HepG2 (cell line): ENCODE data around the gene ATP5MK. TPM values are rescaled to one million over a fixed set of nuclear protein-coding genes. Genes with fewer than 3 reads are reported as not detected.
A peak's percentile ranks its signal among the peaks of the same experiment; 100 is the strongest.

Experiments
- ATF7 ChIP-seq, 2 experiments: fragments of 450-650 bp in 1 of 2; sonication (generic) in 1 of 2; formaldehyde crosslinking in 1 of 2; IDR thresholded peaks; 2 replicates each; pipeline versions ENCODE4 v1.4.0 to v1.6.1; 2016 to 2020; ENCODE audit warnings: antibody characterized with exemption in 1 of 2, mild to moderate bottlenecking in 1 of 2, missing genetic modification reagents in 1 of 2
- BHLHE40 ChIP-seq: IDR thresholded peaks from 2 replicates; pipeline ENCODE4 v1.6.1; 2011; ENCODE audit warnings: low read length, improper control_type of control experiment
- CEBPB ChIP-seq: IDR thresholded peaks from 2 replicates; pipeline ENCODE4 v1.6.1; 2011; ENCODE audit warnings: low read depth, low read length, improper control_type of control experiment, borderline replicate concordance
- GATAD1 ChIP-seq: IDR thresholded peaks from 2 replicates; pipeline ENCODE4 v1.6.1; 2016; ENCODE audit warnings: missing genetic modification reagents, missing compliant biosample characterization
- HOXA7 ChIP-seq: sonication (generic); formaldehyde crosslinking; IDR thresholded peaks from 2 replicates; pipeline ENCODE4 v1.8.1; 2022; ENCODE audit warnings: mild to moderate bottlenecking, missing genetic modification reagents, moderate library complexity
- IKZF1 ChIP-seq: fragments of 450-650 bp; IDR thresholded peaks from 2 replicates; pipeline ENCODE4 v1.7.1; 2016
- KLF13 ChIP-seq: sonication (generic); formaldehyde crosslinking; IDR thresholded peaks from 2 replicates; pipeline ENCODE4 v1.4.0; 2020; ENCODE audit warnings: mild to moderate bottlenecking, missing genetic modification reagents
- MED1 ChIP-seq: sonication (generic); formaldehyde crosslinking; IDR thresholded peaks from 2 replicates; pipeline ENCODE4 v1.4.0; 2020; ENCODE audit warnings: missing genetic modification reagents
- MYC ChIP-seq: sonication (generic); formaldehyde crosslinking; IDR thresholded peaks from 2 replicates; pipeline ENCODE4 v1.9.0; 2021; ENCODE audit warnings: missing genetic modification reagents, borderline replicate concordance
- ONECUT2 ChIP-seq: sonication (generic); formaldehyde crosslinking; IDR thresholded peaks from 2 replicates; pipeline ENCODE4 v1.4.0; 2020; ENCODE audit warnings: missing genetic modification reagents
- RAD51 ChIP-seq: fragments of 450-650 bp; IDR thresholded peaks from 2 replicates; pipeline ENCODE4 v1.6.1; 2016; ENCODE audit warnings: borderline replicate concordance
- RFX5 ChIP-seq: IDR thresholded peaks from 2 replicates; pipeline ENCODE4 v1.6.1; 2011; ENCODE audit warnings: low read depth, low read length, improper control_type of control experiment
- SIN3B ChIP-seq: fragments of 150-350 bp; IDR thresholded peaks from 2 replicates; pipeline ENCODE4 v1.6.1; 2014; ENCODE audit warnings: low read length
- ZBTB20 ChIP-seq: sonication (generic); formaldehyde crosslinking; IDR thresholded peaks from 2 replicates; pipeline ENCODE4 v1.8.1; 2023; ENCODE audit warnings: missing genetic modification reagents, low read depth, mild to moderate bottlenecking, borderline replicate concordance
- ZC3H13 ChIP-seq: sonication (generic); formaldehyde crosslinking; IDR thresholded peaks from 2 replicates; pipeline ENCODE4 v1.8.1; 2023; ENCODE audit warnings: mild to moderate bottlenecking, missing genetic modification reagents, moderate library complexity
- ZNF282 ChIP-seq: fragments of 450-650 bp; IDR thresholded peaks from 2 replicates; pipeline ENCODE4 v1.6.1; 2018; ENCODE audit not compliant: partially characterized antibody
- ZNF772 ChIP-seq: sonication (generic); formaldehyde crosslinking; IDR thresholded peaks from 2 replicates; pipeline ENCODE4 v1.5.0; 2020; ENCODE audit warnings: mild to moderate bottlenecking, missing genetic modification reagents
- ZNF841 ChIP-seq: sonication (generic); formaldehyde crosslinking; IDR thresholded peaks from 2 replicates; pipeline ENCODE4 v1.8.1; 2023; ENCODE audit warnings: missing genetic modification reagents, borderline replicate concordance
- polyA plus RNA-seq, 8 experiments: library from polyadenylated mRNA; depleted of rRNA in 3 of 8; stranded (reverse) in 7 of 8; unstranded in 1 of 8; fragments of >200 nt; fragmentation: Illumina TruSeq in 4 of 8; extraction: Trizol in 4 of 8; gene quantifications; 2 replicates each; pipeline versions ENCODE4 v1.2.1 to v1.2.3, GENCODE V29; 2011 to 2016; ENCODE audit warnings: low read depth in 4 of 8, missing spikeins in 1 of 8, mixed read lengths in 1 of 8; ENCODE audit not compliant: insufficient read depth in 1 of 8
- total RNA-seq, 5 experiments: library from RNA; depleted of rRNA; stranded (reverse); fragments of >200 nt; fragmentation: Illumina TruSeq; extraction: Trizol; gene quantifications; 2 replicates each; pipeline ENCODE4 v1.2.3, GENCODE V29; 2016; ENCODE audit warnings: low read depth in 1 of 5
- TF ChIP-seq, protein P1 (sequence below): sonication (generic); formaldehyde crosslinking; IDR thresholded peaks from 2 replicates; pipeline ENCODE4 v1.8.0; 2023; ENCODE audit warnings: mild to moderate bottlenecking, missing genetic modification reagents
- TF ChIP-seq, protein P2 (sequence below): sonication (generic); formaldehyde crosslinking; IDR thresholded peaks from 2 replicates; pipeline ENCODE4 v1.5.0; 2020; ENCODE audit warnings: missing genetic modification reagents
- TF ChIP-seq, protein P3 (sequence below): sonication (generic); formaldehyde crosslinking; IDR thresholded peaks from 2 replicates; pipeline ENCODE4 v1.4.0; 2020; ENCODE audit warnings: mild to moderate bottlenecking, missing genetic modification reagents
- TF ChIP-seq, protein P4 (sequence below), 2 experiments: fragments of 450-650 bp in 1 of 2; sonication (generic) in 1 of 2; formaldehyde crosslinking; IDR thresholded peaks; 2 replicates each; pipeline versions ENCODE4 v1.5.0 to v1.8.0; 2020 to 2022; ENCODE audit warnings: mild to moderate bottlenecking in 1 of 2, missing genetic modification reagents in 1 of 2
- TF ChIP-seq, protein P5 (sequence below): sonication (generic); formaldehyde crosslinking; conservative IDR thresholded peaks from 2 replicates; pipeline ENCODE4 v1.8.0; 2022; ENCODE audit warnings: missing genetic modification reagents

The ATP5MK gene
- total and polyA plus RNA-seq, 2 of the 13 experiments (the other 11 are each of a cell fraction or from before 2014, with no cell fraction given), result 312 to 517 TPM

DNA sequence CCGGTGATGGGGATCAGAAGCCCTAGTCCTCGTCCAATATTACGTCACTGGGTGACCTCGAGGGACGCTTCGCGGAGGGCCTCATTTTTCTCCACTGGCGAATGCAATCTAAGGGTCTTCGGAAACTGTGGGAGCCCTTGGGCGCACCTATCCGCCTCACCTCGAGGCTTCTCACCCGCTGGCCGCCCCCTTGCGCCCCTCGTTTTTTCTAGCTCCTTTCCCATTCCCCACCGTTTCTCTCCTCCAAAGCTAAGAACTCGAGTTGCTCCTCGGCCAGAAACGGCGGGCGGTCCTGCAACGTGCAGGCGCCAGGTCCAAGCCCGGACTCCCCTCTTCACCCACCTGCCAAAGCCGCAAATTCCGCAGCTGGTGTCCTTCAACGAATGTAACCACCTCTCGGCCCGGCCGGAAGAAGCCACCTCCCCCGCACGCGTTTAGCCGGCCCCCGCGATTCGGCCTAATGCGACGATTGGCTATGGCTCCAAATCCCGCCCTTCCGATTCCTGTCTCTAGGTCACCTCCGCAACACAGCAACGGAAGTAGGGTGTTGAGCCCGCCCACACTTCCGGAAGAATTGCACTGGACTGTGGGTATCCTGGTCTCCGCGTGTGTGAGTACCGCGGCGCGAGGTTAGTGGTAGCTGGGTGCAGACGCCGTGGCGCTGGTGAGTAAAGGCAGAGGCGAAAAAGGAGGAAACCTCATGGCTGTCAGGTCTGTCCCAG is at the start of gene ATP5MK, which contains the start of gene PDCD11 (continued):
- TF ChIP-seq RAD51 (no peak), ZNF772 (CRISPR knock-in tag) (peak; percentile 80), ZNF841 (0 out of 2 replicates have a peak, but pooled peaks have one; percentile 31), RFX5 (peak; percentile 77; the same call in 1 of the 2 replicates), HOXA7 (CRISPR knock-in tag) (no peak), ONECUT2 (CRISPR knock-in tag) (no peak), CEBPB (no peak), ZNF282 (no peak), ATF7 (IDR thresholded peaks at IDR 0.05) (no peak), ATF7 (CRISPR knock-in tag; IDR thresholded peaks at IDR 0.05) (no peak), MYC (CRISPR knock-in tag) (peak; percentile 99), ZBTB20 (no peak; the same call in 1 of the 2 replicates), BHLHE40 (peak; percentile 73), GATAD1 (CRISPR knock-in tag) (peak; percentile 95), SIN3B (peak; percentile 25; the same call in 1 of the 2 replicates), MED1 (CRISPR knock-in tag) (peak; percentile 74), ZC3H13 (peak; percentile 58; the same call in 1 of the 2 replicates), IKZF1 (no peak), KLF13 (no peak)
- TF ChIP-seq, protein P1, sequence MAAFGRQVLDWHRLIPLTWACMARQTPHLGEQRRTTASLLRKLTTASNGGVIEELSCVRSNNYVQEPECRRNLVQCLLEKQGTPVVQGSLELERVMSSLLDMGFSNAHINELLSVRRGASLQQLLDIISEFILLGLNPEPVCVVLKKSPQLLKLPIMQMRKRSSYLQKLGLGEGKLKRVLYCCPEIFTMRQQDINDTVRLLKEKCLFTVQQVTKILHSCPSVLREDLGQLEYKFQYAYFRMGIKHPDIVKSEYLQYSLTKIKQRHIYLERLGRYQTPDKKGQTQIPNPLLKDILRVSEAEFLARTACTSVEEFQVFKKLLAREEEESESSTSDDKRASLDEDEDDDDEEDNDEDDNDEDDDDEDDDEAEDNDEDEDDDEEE (CRISPR knock-in tag), result no peak; the same call in 1 of the 2 replicates
- TF ChIP-seq, protein P2, sequence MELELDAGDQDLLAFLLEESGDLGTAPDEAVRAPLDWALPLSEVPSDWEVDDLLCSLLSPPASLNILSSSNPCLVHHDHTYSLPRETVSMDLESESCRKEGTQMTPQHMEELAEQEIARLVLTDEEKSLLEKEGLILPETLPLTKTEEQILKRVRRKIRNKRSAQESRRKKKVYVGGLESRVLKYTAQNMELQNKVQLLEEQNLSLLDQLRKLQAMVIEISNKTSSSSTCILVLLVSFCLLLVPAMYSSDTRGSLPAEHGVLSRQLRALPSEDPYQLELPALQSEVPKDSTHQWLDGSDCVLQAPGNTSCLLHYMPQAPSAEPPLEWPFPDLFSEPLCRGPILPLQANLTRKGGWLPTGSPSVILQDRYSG, result no peak
- TF ChIP-seq, protein P3, sequence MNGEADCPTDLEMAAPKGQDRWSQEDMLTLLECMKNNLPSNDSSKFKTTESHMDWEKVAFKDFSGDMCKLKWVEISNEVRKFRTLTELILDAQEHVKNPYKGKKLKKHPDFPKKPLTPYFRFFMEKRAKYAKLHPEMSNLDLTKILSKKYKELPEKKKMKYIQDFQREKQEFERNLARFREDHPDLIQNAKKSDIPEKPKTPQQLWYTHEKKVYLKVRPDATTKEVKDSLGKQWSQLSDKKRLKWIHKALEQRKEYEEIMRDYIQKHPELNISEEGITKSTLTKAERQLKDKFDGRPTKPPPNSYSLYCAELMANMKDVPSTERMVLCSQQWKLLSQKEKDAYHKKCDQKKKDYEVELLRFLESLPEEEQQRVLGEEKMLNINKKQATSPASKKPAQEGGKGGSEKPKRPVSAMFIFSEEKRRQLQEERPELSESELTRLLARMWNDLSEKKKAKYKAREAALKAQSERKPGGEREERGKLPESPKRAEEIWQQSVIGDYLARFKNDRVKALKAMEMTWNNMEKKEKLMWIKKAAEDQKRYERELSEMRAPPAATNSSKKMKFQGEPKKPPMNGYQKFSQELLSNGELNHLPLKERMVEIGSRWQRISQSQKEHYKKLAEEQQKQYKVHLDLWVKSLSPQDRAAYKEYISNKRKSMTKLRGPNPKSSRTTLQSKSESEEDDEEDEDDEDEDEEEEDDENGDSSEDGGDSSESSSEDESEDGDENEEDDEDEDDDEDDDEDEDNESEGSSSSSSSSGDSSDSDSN (CRISPR knock-in tag), result peak; percentile 56; the same call in 1 of the 2 replicates
- TF ChIP-seq, protein P4, sequence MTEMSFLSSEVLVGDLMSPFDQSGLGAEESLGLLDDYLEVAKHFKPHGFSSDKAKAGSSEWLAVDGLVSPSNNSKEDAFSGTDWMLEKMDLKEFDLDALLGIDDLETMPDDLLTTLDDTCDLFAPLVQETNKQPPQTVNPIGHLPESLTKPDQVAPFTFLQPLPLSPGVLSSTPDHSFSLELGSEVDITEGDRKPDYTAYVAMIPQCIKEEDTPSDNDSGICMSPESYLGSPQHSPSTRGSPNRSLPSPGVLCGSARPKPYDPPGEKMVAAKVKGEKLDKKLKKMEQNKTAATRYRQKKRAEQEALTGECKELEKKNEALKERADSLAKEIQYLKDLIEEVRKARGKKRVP (CRISPR knock-in tag; IDR thresholded peaks at IDR 0.05), result peak in 1 of 2 experiments; percentile 81; a peak in 2 of 4 replicates
- TF ChIP-seq, protein P5, sequence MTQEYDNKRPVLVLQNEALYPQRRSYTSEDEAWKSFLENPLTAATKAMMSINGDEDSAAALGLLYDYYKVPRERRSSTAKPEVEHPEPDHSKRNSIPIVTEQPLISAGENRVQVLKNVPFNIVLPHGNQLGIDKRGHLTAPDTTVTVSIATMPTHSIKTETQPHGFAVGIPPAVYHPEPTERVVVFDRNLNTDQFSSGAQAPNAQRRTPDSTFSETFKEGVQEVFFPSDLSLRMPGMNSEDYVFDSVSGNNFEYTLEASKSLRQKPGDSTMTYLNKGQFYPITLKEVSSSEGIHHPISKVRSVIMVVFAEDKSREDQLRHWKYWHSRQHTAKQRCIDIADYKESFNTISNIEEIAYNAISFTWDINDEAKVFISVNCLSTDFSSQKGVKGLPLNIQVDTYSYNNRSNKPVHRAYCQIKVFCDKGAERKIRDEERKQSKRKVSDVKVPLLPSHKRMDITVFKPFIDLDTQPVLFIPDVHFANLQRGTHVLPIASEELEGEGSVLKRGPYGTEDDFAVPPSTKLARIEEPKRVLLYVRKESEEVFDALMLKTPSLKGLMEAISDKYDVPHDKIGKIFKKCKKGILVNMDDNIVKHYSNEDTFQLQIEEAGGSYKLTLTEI (CRISPR knock-in tag), result no peak
